AG09309 (cell line): ENCODE measurements around the gene CCNF.

Source experiments
- DNase-seq: peaks from one replicate; pipeline ENCODE4 v3.0.0-alpha.2; 2010; ENCODE audit warnings: low read depth
- H3K4me3 ChIP-seq: 2 replicates; pipeline ENCODE4 v1.5.1; 2011; ENCODE audit warnings: mild to moderate bottlenecking, low read depth, low read length, moderate library complexity; ENCODE audit not compliant: control insufficient read depth
- CTCF ChIP-seq: IDR thresholded peaks from 2 replicates; pipeline ENCODE4 v1.5.1; 2011; ENCODE audit warnings: mild to moderate bottlenecking, low read depth, low read length, inconsistent platforms; ENCODE audit not compliant: insufficient read depth, control insufficient read depth; ENCODE audit errors: missing control alignments

CCNF gene

GRCh38 chr16:2450535-2450934 lies 21.3 kb downstream of the CCNF start:
- no peak for DNase-seq
- H3K4me3 ChIP-seq = no peak overlapping the region
- no peak for TF ChIP-seq CTCF

GRCh38 chr16:2450975-2451381 lies 21.7 kb downstream of the CCNF start:
- no peak for TF ChIP-seq CTCF
- no peak overlapping the region for H3K4me3 ChIP-seq

GRCh38 chr16:2451851-2452320 lies 22.6 kb downstream of the CCNF start:
- no peak for DNase-seq
- no peak overlapping the region for H3K4me3 ChIP-seq
- no peak for TF ChIP-seq CTCF

More at GRCh38 chr16:2450975-2451381, 21.7 kb downstream of the CCNF start:
- no peak for DNase-seq

- H3K4me3 ChIP-seq = no peak overlapping the region
- TF ChIP-seq CTCF = no peak
These were observed 23.4 kb downstream of the CCNF start for GRCh38 chr16:2452650-2453049.

GRCh38 chr16:2455081-2455845 lies 26.0 kb downstream of the CCNF start:
- DNase-seq = no peak

More at GRCh38 chr16:2452650-2453049, 23.4 kb downstream of the CCNF start:
- DNase-seq = no peak

GRCh38 chr16:2456551-2457153 lies 27.4 kb downstream of the CCNF start:
- no peak for TF ChIP-seq CTCF
- no peak for DNase-seq
- no peak overlapping the region for H3K4me3 ChIP-seq

More at GRCh38 chr16:2455081-2455845, 26.0 kb downstream of the CCNF start:
- no peak for TF ChIP-seq CTCF
- H3K4me3 ChIP-seq = no peak overlapping the region
